Panc1 (cell line): ENCODE measurements around the gene CYP2J2. TPM values are rescaled to one million over a fixed set of nuclear protein-coding genes. Genes with fewer than 3 reads are reported as not detected.

Source experiments
- ATAC-seq: fragments of 200-7000 bp; cut with Tn5 transposase; 2 replicates; pipeline ENCODE4 v1.9.1; 2020; ENCODE audit warnings: mild to moderate bottlenecking, moderate library complexity
- BruUV-seq: library from RNA; stranded (reverse); fragments of 400-500 nt; replicated peaks from 2 replicates; lab custom pipeline; 2021; lab: Mats Ljungman, UMichigan
- CTCF ChIA-PET: fragments of 300-600 bp; sonication (Branson Sonifier 250); formaldehyde crosslinking; loops from one replicate; lab custom pipeline; 2022; ENCODE audit warnings: antibody characterized with exemption; lab: Charles Lee
- POLR2A ChIA-PET: fragments of 300-600 bp; sonication (Branson Sonifier 250); formaldehyde crosslinking; loops from one replicate; lab custom pipeline; 2022; ENCODE audit warnings: antibody characterized with exemption; lab: Charles Lee
- DNase-seq: peaks from one replicate; pipeline ENCODE4 v3.0.0-alpha.2; 2010; ENCODE audit warnings: low read depth, low spot score
- H3K27ac ChIP-seq: 2 replicates; pipeline ENCODE4 v1.5.1; 2011; ENCODE audit warnings: mild to moderate bottlenecking, low read length, inconsistent platforms
- H3K27me3 ChIP-seq: fragments of 200-500 bp; sonication (Bioruptor generic); 2 replicates; pipeline ENCODE4 v1.6.0; 2014; ENCODE audit warnings: low read length, inconsistent platforms; ENCODE audit not compliant: control insufficient read depth, insufficient read depth
- H3K36me3 ChIP-seq: fragments of 200-500 bp; sonication (Bioruptor generic); 2 replicates; pipeline ENCODE4 v1.5.1; 2014; ENCODE audit warnings: inconsistent platforms, mild to moderate bottlenecking, low read length, moderate library complexity; ENCODE audit not compliant: control insufficient read depth, insufficient read depth
- H3K4me1 ChIP-seq: 2 replicates; pipeline ENCODE4 v1.5.1; 2011; ENCODE audit warnings: inconsistent platforms, mild to moderate bottlenecking, low read length, moderate library complexity; ENCODE audit not compliant: control insufficient read depth, insufficient read depth
- H3K4me3 ChIP-seq, 2 experiments: 2 replicates each; pipeline ENCODE4 v1.5.1; 2011 to 2012; ENCODE audit warnings: low read depth in 2 of 2, low read length in 2 of 2, mild to moderate bottlenecking in 2 of 2, inconsistent platforms in 1 of 2, moderate library complexity in 1 of 2
- H3K9me3 ChIP-seq: fragments of 200-500 bp; sonication (Bioruptor generic); 2 replicates; pipeline ENCODE4 v1.5.1; 2014; ENCODE audit warnings: low read depth, mild to moderate bottlenecking, inconsistent platforms, low read length, moderate library complexity; ENCODE audit not compliant: control insufficient read depth, insufficient read depth
- POLR2AphosphoS5 ChIP-seq: IDR thresholded peaks from 2 replicates; pipeline ENCODE4 v1.6.1; 2012; ENCODE audit warnings: mild to moderate bottlenecking, low read depth, low read length, moderate library complexity
- REST ChIP-seq, 2 experiments: IDR thresholded peaks; 2 replicates each; pipeline ENCODE4 v1.6.1; 2011 to 2012; ENCODE audit warnings: low read depth in 2 of 2, control low read depth in 1 of 2, low read length in 1 of 2, mild to moderate bottlenecking in 1 of 2, moderate library complexity in 1 of 2; ENCODE audit not compliant: insufficient read depth in 1 of 2
- SIN3A ChIP-seq: IDR thresholded peaks from 2 replicates; pipeline ENCODE4 v1.6.1; 2012; ENCODE audit warnings: low read depth, mild to moderate bottlenecking, low read length, moderate library complexity, borderline replicate concordance; ENCODE audit not compliant: insufficient read depth
- TCF7L2 ChIP-seq: IDR thresholded peaks from 2 replicates; pipeline ENCODE4 v1.6.1; 2011; ENCODE audit warnings: mild to moderate bottlenecking, low read depth, low read length, inconsistent platforms
- in situ Hi-C: cut with HindIII; loops from 2 replicates; pipeline ENCODE4 v1.10.0; 2016; ENCODE audit warnings: low sequenced_read_pairs, low pct_unique_long_range_greater_than_20kb
- intact Hi-C: fragments of 100-400 bp; cut with micrococcal nuclease; formaldehyde crosslinking; loops from one replicate; pipeline ENCODE4 v1.10.0; 2022; ENCODE audit not compliant: unreplicated experiment
- total RNA-seq: library from RNA; stranded (reverse); gene quantifications from one replicate; pipeline ENCODE4 v1.2.1, GENCODE V29; 2021; ENCODE audit not compliant: unreplicated experiment
- TF ChIP-seq, protein P1 (sequence below): fragments of 450-650 bp; IDR thresholded peaks from 2 replicates; pipeline ENCODE4 v1.5.1; 2017; ENCODE audit warnings: mild to moderate bottlenecking

Gene CYP2J2
- total RNA-seq, 1 experiment from 2014 or later = not detected

DNA sequence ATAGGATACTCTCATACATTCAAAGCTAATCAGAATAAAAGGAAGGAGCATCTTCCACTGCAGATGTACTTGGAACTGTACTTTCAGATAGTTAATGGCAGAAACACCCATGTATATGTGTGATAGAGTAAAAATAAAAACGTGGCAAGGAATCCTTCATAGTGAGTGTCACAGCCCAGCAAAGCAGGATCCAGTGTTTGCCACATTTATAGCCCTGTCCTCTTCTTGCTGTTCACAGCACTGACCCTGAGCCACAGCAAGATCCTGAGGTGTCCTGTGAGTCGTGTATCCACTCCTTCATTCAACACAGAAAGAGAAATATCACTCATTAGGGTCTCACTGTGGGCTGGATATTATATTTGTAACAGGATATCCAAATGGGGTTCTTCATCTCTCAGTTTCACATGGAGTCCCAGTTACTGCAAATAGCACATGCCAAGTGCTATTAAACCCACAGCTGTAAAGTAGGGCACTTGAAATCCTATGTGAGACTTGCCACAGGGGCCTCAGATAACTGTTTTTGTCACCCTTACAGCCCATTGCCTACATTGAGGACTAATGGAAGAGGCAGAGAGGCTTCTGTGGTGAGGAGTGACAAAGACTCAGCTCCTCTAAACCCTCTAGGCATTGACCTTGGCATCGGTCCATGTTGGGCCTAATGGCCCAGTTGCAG, 41.3 kb downstream of the CYP2J2 start:
- TF ChIP-seq POLR2AphosphoS5 = no peak
- no peaks in the 10 kb centered on the region for H3K36me3 ChIP-seq
- in situ Hi-C loops (no loop called here), intact Hi-C loops (no loop called here)
- H3K9me3 ChIP-seq = no peaks in the 10 kb centered on the region
- no peaks in the 10 kb centered on the region for H3K27me3 ChIP-seq
- ChIA-PET CTCF (interaction anchor here (1.0 kb wide), 1 partner anchor 62 kb away, joined by 3 read pairs; no protein-coding TSS in a partner anchor), POLR2A (no interaction called here)
- no peak overlapping the region for H3K27ac ChIP-seq
- DNase-seq (no peak), ATAC-seq (no peak)
- BruUV-seq = no TSS peak
- H3K4me3 ChIP-seq = no peak overlapping the region
- no peaks in the 10 kb centered on the region for H3K4me1 ChIP-seq

DNA sequence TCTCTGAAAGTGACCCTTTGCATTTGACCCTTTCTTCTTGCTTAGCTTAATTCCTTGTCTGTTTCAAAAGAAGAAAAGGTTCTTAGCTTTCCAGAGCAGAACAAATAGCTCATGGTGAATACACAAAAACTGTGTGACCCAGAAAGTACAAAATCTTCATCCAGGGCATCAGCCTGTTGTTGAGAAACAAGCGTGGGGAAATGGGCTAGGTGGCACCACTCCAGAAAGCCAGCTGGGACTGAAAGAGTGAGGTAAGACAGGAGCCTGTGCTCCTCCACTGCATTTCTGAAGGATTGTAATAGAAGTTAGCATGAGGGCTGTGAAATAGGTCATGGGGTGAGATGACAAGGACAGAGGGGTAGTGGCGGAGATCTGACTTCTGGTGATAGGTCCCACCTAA, 45.8 kb downstream of the CYP2J2 start:
- TF ChIP-seq, protein P1, sequence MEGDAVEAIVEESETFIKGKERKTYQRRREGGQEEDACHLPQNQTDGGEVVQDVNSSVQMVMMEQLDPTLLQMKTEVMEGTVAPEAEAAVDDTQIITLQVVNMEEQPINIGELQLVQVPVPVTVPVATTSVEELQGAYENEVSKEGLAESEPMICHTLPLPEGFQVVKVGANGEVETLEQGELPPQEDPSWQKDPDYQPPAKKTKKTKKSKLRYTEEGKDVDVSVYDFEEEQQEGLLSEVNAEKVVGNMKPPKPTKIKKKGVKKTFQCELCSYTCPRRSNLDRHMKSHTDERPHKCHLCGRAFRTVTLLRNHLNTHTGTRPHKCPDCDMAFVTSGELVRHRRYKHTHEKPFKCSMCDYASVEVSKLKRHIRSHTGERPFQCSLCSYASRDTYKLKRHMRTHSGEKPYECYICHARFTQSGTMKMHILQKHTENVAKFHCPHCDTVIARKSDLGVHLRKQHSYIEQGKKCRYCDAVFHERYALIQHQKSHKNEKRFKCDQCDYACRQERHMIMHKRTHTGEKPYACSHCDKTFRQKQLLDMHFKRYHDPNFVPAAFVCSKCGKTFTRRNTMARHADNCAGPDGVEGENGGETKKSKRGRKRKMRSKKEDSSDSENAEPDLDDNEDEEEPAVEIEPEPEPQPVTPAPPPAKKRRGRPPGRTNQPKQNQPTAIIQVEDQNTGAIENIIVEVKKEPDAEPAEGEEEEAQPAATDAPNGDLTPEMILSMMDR = no peak
- no peak for TF ChIP-seq SIN3A
- no peak for TF ChIP-seq REST (IDR thresholded peaks at IDR 0.05; ENCODE audit: insufficient read depth in 1 of 2, low read depth in 2 of 2, low read length in 1 of 2)
- TF ChIP-seq POLR2AphosphoS5 = no peak
- no peak for TF ChIP-seq TCF7L2
- no peak for ATAC-seq
- Histone ChIP-seq H3K27ac (no peak overlapping the region), H3K9me3 (no peaks in the 10 kb centered on the region; the same call in 1 of the 2 replicates), H3K36me3 (no peaks in the 10 kb centered on the region), H3K27me3 (no peaks in the 10 kb centered on the region), H3K4me3 (no peak overlapping the region), H3K4me1 (no peaks in the 10 kb centered on the region; the same call in 1 of the 2 replicates)
- ChIA-PET POLR2A (no interaction called here), CTCF (interaction anchor here (2.7 kb wide), 1 partner anchor 66 kb away, joined by 17 read pairs; no protein-coding TSS in a partner anchor)
- DNase-seq = no peak
- BruUV-seq = no TSS peak
- intact Hi-C loops = no loop called here
- in situ Hi-C loops = no loop called here

GRCh38 chr1:59879996-59880505, 46.5 kb downstream of the CYP2J2 start:
- Histone ChIP-seq H3K36me3 (no peaks in the 10 kb centered on the region), H3K4me3 (no peak overlapping the region), H3K4me1 (no peaks in the 10 kb centered on the region; the same call in 1 of the 2 replicates), H3K27ac (no peak overlapping the region), H3K9me3 (no peaks in the 10 kb centered on the region; the same call in 1 of the 2 replicates), H3K27me3 (no peaks in the 10 kb centered on the region)
- TF ChIP-seq REST (IDR thresholded peaks at IDR 0.05; ENCODE audit: insufficient read depth in 1 of 2, low read depth in 2 of 2, low read length in 1 of 2) (no peak), POLR2AphosphoS5 (no peak), SIN3A (no peak)
- CTCF ChIA-PET = interaction anchor here (1.9 to 2.7 kb wide), 1 partner anchor 67 kb away, joined by 17 to 30 read pairs; no protein-coding TSS in a partner anchor
- ATAC-seq (no peak), DNase-seq (no peak)
- intact Hi-C loops = loop anchor here (1.0 kb wide), 1 partner anchor 67 kb away; no protein-coding TSS in a partner anchor
- in situ Hi-C loops = no loop called here
- POLR2A ChIA-PET = no interaction called here
- no TSS peak for BruUV-seq
